NCI-H1436 (cell line): Measurements from ENCODE around the gene NRDE2.
"Not testable (repeated sequence)": the region's sequence is repeated elsewhere in the genome, so short reads cannot be mapped to it uniquely, and the experiment has no call there.

Experiments used
- DNase-seq: peaks from one replicate; lab custom pipeline; 2025; lab: John Stamatoyannopoulos, UW

NRDE2 gene

GRCh38 chr14:90344331-90345238, 12.8 kb upstream of the NRDE2 start:
- DNase-seq: no peak

GRCh38 chr14:90342327-90342726, 10.6 kb upstream of the NRDE2 start:
- DNase-seq: no peak

- DNase-seq: no peak
Observed at GRCh38 chr14:90341784-90342183, 10.0 kb upstream of the NRDE2 start.

- not testable (repeated sequence) for DNase-seq
Observed at GRCh38 chr14:90341232-90341631, 9.5 kb upstream of the NRDE2 start.

- no peak for DNase-seq
Observed at GRCh38 chr14:90336985-90337384, 5.2 kb upstream of the NRDE2 start.

- DNase-seq: no peak
Observed at GRCh38 chr14:90336401-90336800, 4.7 kb upstream of the NRDE2 start.

- DNase-seq: no peak
Observed at GRCh38 chr14:90332271-90332584, 487 bp upstream of the NRDE2 start.

GRCh38 chr14:90330203-90331196, 1.2 kb downstream of the NRDE2 start:
- no peak for DNase-seq

- DNase-seq: no peak
Observed at GRCh38 chr14:90321891-90322290, 9.8 kb downstream of the NRDE2 start.

- DNase-seq: no peak
Observed at GRCh38 chr14:90319634-90320541, 11.9 kb downstream of the NRDE2 start.

- no peak for DNase-seq
Observed at GRCh38 chr14:90319173-90319572, 12.6 kb downstream of the NRDE2 start.

GRCh38 chr14:90318016-90318415, 13.7 kb downstream of the NRDE2 start:
- DNase-seq: no peak

GRCh38 chr14:90317286-90317685, 14.5 kb downstream of the NRDE2 start:
- no peak for DNase-seq

GRCh38 chr14:90308561-90308960, 23.2 kb downstream of the NRDE2 start:
- no peak for DNase-seq

GRCh38 chr14:90305176-90305601, 26.6 kb downstream of the NRDE2 start:
- DNase-seq: no peak

GRCh38 chr14:90304502-90304901, 27.2 kb downstream of the NRDE2 start:
- no peak for DNase-seq

- DNase-seq: no peak
Observed at GRCh38 chr14:90303473-90303872, 28.3 kb downstream of the NRDE2 start.

- no peak for DNase-seq
Observed at GRCh38 chr14:90302529-90303303, 29.0 kb downstream of the NRDE2 start.

GRCh38 chr14:90301668-90302090, 30.1 kb downstream of the NRDE2 start:
- no peak for DNase-seq

- no peak for DNase-seq
Observed at GRCh38 chr14:90301122-90301521, 30.6 kb downstream of the NRDE2 start.

GRCh38 chr14:90300611-90301047, 31.1 kb downstream of the NRDE2 start:
- DNase-seq: no peak
